C4-2B (cell line): ENCODE data around the gene CPSF4L.

Source experiments
- H3K27ac ChIP-seq: fragments of 450-650 bp; 2 replicates; pipeline ENCODE4 v1.5.1; 2017
- CTCF ChIP-seq: fragments of 450-650 bp; conservative IDR thresholded peaks from 2 replicates; pipeline ENCODE4 v1.5.1; 2017; ENCODE audit warnings: mild to moderate bottlenecking
- ZFX ChIP-seq: fragments of 450-650 bp; IDR thresholded peaks from 2 replicates; pipeline ENCODE4 v1.6.1; 2017

CPSF4L gene

DNA sequence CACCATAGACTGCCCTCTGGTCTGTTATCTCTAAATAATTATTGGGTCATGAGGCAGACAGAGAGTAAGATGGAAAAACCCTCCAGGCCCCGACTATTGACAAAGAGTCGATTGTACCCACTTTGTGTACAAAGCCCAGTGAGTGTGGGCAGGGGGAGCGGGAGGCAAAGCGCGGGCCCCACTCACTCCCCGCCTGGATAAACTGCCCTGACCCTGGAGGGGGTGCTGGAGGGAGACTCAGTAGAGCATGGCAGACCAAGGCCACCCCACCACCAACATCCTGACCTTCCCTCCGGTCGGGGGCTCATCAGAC is 11.2 kb upstream of the CPSF4L start:
- TF ChIP-seq ZFX (no peak), CTCF (no peak)
- H3K27ac ChIP-seq = no peak overlapping the region

- no peak overlapping the region for H3K27ac ChIP-seq
- no peak for TF ChIP-seq CTCF
- TF ChIP-seq ZFX = no peak
Measured at GRCh38 chr17:73271072-73271471, 9.4 kb upstream of the CPSF4L start.

DNA sequence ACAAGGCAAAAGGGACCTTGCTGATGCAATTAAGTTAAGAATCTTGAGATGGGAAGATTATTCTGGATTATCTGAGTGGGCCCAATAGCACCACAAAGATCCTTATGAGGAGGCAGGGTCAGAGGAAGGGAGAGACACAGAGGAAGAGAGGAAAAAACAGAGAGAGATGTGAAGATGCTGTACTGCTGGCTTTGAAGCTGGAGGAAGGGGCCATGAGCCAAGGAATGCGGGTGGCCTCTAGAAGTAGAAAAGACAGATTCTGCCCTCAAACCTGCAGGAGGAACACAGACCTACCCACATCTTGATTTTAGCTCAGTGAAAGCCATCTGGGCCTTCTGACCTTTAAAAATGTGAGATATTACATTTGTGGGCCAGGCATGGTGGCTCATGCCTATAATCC is 8.1 kb upstream of the CPSF4L start:
- H3K27ac ChIP-seq = no peak overlapping the region
- TF ChIP-seq CTCF (no peak), ZFX (no peak)

- TF ChIP-seq ZFX (no peak), CTCF (no peak)
- H3K27ac ChIP-seq = no peak overlapping the region
Measured at GRCh38 chr17:73269329-73269615, 7.6 kb upstream of the CPSF4L start.

GRCh38 chr17:73268582-73269328 is 7.1 kb upstream of the CPSF4L start:
- TF ChIP-seq CTCF = no peak
- TF ChIP-seq ZFX = no peak

DNA sequence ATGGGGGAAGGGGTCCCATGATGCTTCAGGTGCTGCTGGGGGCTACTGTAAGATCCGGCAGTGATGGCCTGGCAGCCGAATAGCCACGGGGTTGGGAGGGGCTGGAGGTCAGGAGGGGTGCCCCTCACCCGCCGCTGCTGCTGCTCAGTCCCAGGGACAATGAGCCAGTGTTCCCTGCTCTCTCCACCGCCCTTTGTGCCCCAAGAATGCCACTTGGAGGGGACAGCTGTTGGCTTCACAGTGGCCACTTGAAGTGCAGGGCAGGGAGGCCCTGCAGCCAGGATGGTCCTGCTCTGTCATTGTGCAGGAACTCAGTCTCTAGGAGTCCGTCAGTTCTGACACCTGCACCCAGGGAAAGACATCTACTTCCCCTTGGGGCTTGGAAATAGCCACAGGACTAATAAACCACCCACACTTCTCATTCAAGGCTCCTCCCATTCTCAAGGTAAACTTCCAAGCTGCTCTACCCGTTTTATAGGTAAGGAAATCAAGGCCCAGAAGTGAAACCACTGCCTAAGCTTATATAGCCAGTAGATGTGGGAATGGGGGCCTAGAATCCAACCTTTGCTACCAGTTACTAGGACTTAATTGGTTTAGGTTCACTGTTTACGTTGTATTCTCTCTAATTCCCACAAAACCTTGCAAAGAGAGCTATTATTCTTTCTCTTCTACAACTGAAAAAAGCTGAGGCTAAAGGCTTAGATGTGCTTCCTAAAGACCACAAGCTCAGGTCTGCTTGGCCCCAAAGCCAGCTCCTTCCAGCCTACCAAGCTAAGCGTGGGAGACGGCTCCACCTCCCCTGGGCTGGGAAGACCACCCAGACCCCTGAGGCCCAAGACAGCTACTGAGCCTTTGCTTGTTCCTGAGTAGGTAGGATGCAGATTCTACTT is 6.2 kb upstream of the CPSF4L start:
- peak overlapping the region; percentile 32; the same call in 1 of the 2 replicates for H3K27ac ChIP-seq
- TF ChIP-seq ZFX = no peak
- TF ChIP-seq CTCF = no peak

More at GRCh38 chr17:73268582-73269328, 7.1 kb upstream of the CPSF4L start:
- peak overlapping the region; percentile 32; the same call in 1 of the 2 replicates for H3K27ac ChIP-seq

DNA sequence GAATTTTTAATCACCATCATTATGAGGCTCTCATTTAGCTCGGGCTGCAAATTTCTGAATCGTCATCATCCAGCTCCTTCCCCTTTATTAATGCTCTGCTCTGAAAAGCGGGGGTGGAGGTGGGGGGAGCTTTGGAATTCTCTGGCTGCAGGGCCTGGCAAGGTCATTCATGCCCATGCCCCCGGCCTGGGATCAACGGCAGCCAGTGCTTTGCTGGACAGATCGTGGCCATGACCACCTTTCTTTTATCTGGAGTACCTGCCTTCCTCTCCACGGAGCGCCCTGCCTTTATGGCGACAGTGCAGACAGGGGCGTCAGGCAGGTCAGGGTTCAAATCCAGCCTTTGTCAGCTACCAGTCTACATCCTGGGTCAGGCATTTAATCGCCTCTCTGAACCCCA is 5.1 kb upstream of the CPSF4L start:
- H3K27ac ChIP-seq = no peak overlapping the region
- TF ChIP-seq ZFX (no peak), CTCF (no peak)
